Middle frontal gyrus (tissue), 1 donor: ENCODE results near the gene THAP12.
A peak's percentile ranks its signal among the peaks of the same experiment; 100 is the strongest.
"Not testable (repeated sequence)": the region's sequence is repeated elsewhere in the genome, so short reads cannot be mapped to it uniquely, and the experiment has no call there.

Source experiments
- DNase-seq: peaks from one replicate; pipeline ENCODE4 v3.0.0-alpha.2; 2015; ENCODE audit warnings: low spot score; ENCODE audit errors: extremely low spot score

THAP12 gene, protein sequence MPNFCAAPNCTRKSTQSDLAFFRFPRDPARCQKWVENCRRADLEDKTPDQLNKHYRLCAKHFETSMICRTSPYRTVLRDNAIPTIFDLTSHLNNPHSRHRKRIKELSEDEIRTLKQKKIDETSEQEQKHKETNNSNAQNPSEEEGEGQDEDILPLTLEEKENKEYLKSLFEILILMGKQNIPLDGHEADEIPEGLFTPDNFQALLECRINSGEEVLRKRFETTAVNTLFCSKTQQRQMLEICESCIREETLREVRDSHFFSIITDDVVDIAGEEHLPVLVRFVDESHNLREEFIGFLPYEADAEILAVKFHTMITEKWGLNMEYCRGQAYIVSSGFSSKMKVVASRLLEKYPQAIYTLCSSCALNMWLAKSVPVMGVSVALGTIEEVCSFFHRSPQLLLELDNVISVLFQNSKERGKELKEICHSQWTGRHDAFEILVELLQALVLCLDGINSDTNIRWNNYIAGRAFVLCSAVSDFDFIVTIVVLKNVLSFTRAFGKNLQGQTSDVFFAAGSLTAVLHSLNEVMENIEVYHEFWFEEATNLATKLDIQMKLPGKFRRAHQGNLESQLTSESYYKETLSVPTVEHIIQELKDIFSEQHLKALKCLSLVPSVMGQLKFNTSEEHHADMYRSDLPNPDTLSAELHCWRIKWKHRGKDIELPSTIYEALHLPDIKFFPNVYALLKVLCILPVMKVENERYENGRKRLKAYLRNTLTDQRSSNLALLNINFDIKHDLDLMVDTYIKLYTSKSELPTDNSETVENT

DNA sequence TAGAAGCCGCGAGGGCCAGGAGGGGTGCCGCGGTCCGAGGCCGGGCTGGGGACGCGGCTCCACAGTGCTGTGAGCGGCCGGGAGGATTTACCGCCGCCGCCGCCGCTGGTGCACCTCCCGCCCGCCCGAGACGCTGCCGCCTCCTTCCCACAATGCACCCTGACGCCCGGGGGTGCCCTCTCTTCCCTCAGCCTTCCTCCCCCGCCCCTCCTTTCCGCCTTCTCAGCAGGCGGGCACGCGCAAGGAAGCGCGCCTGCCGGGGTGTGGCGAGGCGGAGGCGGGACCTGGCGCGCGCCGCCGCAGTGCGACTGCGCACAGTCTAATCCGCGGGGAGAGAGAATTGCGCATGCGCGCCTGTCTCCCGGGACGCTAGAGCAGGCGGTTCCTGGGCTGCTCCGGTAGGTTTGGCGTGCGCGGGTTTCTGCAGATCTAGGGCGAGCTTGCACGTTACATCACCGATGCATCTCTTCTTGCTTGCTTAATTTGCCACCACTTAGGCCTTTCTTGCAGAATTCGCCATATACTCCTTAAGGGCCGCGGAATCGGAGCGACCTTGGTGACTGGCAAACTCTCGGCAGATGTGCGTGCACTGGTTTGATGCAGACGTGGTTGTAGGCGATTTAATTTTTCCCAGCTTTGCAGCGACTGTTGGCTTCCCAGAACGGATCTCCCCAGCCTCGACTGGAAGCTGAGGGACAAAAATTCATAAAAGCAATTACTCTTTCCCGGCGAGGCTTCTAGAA, at the start of gene THAP12, which contains the start of gene GVQW3:
Gene THAP12 (minus strand): TSS at position 156 of the 743 bp plus-strand sequence. CDS start 296 bp downstream, outside the sequence.
Gene GVQW3 (plus strand): TSS at position 347 of the 743 bp plus-strand sequence. CDS start 506 bp downstream, outside the sequence.
- DNase-seq = peak; percentile 91

DNA sequence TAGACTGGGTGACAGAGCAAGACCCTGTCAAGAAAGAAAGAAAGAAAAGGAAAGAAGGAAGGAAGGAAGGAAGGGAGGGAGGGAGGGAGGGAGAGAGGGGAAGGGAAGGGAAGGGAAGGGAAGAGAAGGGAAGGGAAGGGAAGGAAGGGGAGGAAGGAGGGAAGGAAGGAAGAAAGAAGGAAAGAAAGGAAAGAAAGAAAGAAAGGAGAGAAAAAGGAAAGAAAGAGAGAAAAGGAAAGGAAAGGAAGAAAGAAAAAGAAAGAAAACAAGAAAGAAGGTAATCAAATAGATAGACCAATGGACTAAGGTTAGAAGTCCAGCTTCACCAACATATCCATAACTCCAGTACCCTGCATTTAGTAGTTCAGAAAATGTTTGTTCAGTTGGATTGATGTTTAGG, 45.7 kb upstream of the THAP12 start:
- no peak for DNase-seq

DNA sequence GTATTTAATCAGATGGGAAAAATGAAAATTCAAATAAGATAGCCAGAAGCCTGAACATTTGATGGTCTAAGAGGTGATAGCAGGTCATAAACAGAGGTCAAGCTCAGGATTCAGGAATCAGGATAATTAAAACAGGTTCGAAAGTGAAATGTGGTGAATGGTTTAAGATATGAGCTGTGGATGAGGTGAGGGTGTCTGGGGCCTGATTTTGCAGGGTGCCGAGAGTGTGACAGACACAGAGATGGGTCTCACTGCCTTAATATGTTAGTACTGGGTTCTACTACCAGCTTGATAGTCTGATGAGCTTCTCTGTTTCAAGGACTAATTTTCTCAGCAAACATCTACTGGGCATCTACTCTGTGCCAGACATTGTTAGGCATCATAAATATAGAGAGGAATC, 44.0 kb upstream of the THAP12 start:
- DNase-seq = no peak

DNA sequence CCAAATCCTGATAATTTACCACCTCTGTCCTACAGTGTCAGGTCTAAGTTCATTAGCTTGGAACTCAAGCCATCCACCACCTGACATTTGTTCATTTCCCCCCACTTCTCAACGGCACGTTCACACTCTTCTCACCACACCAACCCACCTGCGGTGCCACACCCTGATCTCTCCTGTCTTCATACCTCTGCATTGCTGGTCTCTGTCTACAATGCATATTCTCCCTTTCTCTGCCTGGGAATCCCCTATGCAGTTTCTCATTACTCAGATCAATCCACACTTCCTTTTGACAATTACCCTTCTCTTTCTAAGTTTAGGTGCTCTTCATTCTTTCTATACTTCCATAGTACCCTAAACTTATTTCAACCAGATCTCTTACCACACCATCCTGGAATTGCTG, 43.4 kb upstream of the THAP12 start:
- DNase-seq = no peak

DNA sequence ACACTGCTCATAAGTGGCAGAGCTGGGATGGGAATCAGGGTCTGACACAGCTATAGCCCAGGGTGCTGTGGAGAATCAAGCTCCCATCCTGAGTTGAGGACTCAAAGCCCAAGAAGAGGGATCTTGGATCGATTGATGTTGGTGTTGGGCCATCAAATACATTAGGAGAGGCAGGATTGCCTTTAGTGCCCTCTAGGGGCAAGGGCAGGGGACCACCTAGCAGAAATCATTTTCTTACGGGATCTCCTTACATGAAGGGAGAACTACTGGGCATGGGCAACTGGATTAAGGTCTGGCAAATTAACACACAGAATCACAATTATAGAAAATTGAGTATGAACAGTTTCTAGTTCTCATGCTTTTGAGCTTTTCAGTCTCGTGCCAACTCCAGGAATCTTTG, 39.0 kb upstream of the THAP12 start:
- DNase-seq = no peak

DNA sequence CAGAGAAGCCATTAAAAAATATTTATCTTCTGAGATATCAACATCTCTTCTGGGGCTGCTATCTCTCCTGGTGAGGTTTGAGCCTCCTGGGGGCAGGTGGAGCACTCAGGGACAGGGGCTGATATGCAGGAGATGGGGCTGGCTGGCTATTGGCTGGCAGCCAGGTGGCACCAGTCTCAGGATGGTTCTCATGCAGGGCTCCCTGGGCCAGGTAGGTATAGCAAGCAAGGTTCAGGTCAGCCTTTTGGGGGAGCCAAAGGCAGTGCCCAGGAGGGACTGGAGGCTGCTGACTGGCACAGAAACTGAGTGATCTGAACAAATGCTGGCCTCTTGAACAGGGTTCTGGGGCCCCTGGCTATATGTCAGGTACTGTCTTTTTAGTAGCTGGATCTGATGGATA, 34.1 kb upstream of the THAP12 start:
- DNase-seq = no peak

DNA sequence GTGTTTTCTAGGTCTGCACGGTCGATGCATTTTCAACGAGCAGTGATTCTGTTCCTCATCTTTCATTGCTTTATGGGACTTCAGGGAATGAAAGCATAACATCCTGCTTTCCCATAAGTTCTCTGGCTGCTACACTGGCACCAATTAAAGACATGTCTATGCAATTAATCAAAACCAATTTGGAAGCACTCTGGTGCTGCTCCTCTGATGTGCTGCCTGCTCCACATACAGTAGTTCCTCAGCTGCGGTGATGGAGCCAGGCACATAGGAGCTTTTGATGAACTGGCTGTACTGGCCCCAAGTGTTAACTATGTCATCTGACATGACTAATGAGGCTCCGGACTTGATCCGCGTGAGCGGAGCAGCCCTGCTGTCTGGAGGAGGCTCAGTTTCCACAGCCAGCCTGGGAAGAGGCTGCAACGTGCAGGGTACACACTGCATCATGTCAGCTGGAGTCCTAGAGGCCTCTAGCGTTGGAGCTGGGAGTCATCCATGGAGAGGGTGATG, 30.0 kb upstream of the THAP12 start:
- no peak for DNase-seq

DNA sequence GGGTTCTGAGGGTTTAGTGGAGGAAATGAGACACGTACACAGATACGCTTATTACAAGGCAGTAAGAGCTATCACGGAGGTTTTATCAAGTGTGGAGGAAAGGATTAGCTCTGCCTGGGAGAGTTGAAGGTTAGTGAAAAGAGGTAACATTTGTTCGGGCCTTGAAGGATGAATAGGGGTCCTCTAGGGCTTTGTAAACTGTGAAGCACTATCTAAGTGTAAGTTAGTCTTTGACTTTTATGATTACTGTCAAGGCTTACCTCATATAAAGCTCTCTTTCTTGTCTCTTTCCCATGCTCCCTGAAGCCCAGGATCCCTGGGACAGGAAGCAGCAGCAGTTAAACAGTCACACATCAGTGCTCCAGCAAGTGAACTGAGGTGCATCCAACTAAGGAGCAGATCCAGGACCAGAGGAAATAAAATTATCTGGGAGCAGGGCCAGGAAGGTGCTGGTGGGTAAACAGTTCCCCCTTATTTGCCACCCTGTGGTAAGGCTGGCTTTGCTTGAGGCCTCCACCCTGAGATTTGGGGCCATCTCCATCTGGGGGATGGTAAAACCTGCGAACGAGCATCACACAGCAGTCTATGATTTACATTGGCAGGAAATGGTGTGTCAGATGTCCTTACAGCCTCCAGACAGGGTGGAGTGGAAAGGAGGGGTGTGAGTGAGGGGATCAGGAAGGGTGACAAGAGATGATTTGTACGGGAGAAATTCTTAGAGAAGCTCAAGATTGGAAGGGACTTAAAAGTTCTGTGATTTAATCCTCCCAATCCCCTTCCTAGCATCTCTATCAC, 27.4 kb upstream of the THAP12 start:
- DNase-seq = no peak

DNA sequence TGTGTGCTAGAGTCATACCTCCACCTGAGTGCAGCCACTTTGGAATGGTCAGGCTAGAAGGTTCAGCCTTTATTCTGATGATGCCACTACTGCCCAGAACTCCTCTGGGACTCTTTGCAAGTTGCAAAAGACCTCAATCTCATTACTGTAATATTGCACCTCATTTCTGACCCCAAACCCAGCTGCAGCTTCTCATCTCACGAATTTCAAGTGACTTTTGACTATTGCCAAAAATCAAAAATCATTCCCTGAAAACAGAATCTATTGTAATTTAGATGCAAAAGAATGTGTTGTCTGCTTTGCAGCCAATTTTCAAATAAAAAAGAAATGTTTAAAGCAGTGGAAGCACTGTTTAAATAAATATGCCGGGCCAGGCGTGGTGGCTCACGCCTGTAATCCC, 25.4 kb upstream of the THAP12 start:
- DNase-seq = no peak

DNA sequence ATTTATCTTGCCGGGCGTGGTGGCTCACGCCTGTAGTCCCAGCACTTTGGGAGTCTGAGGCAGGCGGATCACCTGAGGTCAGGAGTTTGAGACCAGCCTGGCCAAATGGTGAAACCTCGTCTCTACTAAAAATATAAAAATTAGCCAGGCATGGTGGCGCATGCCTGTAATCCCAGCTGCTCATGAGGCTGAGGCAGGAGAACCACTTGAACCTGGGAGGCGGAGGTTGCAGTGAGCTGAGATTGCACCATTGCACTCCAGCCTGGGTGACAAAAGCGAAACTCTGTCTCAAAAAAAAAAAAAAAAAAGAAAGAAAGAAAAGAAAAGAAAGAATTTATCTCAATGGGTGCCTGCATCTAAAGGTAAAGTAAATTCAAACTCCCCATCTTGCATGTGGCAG, 20.6 kb upstream of the THAP12 start:
- not testable (repeated sequence) for DNase-seq

DNA sequence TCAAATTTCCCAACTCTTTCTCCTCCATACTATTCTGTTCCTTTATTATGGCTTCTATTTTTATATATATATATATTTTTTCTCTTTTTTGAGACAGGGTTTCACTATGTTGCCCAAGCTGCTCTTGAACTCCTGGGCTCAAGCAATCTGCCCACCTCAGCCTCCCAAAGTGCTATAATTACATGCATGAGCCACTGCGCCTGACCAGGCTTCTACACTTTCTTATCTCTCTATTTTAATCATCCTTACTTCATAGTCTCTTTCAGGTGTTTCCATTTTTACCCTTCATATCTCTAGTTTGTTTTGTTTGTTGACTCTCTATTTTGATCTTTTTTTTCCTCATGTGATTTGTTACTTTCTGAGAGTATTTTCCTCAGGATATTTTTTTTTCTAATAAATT, 20.0 kb upstream of the THAP12 start:
- DNase-seq = no peak

DNA sequence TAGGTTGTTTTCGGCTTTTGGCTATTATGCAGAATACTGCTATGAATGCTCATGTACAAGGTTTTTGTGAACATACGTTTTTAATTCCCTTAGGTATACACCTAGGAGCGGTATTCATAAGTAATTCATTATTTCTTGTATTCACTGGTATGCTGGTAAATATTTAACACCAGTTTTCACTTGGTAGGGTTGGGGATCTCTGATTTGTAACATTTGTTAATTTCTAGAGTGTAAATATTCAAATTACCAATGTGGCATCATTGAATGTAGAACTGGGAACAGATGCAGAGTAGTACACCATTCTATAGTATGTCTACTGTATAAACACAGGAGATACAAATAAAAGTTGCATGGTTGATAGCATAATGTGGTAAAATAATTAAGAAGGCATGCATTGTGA, 16.5 kb upstream of the THAP12 start:
- no peak for DNase-seq

DNA sequence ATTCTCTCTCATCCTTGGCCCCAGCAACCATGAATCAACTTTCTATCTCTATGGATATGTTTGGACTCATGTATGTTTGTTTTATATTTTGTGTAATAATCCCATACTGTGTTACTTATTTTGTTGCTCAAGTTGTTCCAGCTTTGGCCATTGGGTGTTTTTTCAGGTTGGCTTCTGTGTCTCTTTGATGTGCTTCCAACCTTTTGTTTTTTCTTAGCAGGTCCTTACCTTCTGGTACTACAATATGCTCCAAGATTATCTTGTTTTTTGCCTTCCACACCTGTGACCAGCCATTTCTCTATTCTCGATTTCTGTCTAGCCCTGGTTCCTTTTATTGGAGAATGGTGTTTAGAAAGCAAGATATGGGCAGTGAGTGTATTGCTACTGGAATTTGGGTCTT, 14.4 kb upstream of the THAP12 start:
- DNase-seq = no peak

DNA sequence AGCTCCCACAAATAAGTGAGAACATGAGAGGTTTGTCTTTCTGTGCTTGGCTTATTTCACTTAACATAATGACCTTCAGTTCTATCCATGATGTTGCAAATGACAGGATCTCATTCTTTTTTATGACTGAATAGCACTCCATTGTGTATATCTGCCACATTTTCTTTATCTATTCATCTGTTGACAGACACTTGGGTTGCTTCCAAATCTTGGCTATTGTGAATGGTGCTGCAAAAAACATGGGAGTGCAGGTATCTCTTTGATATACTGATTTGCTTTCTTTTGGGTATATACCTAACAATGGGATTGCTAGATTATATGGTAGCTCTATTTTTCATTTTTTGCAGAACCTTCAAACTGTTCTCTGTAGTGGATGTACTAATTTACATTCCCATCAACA, 13.5 kb upstream of the THAP12 start:
- no peak for DNase-seq

DNA sequence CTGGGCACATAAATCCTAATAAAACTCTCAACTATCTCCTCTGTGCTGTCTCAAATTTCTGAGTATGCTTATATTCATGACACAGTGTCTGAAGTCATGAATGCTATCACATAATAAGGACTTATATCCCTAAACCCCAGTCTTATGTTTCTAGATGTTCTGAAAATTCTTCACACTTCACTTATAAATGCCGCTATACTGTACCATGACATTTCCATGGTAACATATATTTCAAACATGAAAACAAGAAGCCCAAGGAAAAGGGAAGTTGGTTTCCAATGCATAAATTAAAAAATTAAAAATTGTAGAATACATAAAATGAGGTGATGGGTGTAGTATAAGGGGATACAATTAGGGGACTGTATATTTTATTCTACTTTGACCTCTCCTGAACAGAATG, 11.9 kb upstream of the THAP12 start:
- no peak for DNase-seq

DNA sequence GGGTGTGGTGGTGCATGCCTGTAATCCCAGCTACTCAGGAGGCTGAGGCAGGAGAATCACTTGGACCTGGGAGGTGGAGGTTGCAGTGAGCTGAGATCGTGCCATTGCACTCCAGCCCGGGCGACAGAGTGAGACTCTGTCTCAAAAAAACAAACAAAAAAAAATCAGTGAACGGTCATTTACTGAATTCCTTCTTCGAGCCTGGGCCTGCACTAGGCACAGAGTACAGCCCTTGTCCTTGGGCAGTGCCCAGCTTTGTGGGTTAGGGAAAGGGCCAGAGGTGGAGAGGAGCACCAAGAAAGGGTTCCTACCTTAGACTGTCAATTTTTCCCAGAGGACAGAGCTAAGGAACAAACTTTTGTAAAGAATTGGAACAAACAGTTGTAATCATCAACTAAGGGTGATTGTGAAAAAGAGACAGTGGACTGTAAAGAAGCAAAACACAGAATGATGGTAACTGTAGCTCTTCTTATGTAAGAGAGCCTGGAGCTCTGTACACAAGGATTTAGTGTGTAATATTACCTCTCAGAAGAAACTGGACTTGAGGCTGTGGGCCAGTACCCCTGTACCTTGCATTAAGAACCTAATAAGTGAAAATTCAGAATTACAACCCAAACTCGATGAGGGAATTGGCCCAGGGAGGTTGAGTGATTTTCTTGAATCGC, 11.0 kb upstream of the THAP12 start:
- no peak for DNase-seq

DNA sequence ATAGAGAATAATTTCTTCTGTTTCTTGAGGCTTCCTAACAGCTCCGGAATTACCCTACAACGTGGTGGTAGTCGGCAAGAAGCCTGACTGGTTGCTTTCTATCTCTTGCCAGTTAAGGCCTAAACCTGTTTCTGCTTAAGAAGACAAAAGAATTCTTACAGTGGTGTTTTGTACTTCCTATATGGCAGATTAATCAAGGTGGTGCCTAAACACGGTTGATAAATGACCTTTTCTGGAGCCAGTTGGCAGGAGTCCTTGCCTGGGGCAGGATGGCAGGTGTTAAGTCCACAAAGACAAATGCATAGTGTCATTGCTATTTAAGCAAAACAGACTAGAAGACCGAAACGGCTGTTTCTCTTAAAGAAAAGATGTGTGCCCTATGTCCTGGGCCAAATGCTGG, 10.1 kb upstream of the THAP12 start:
- no peak for DNase-seq

DNA sequence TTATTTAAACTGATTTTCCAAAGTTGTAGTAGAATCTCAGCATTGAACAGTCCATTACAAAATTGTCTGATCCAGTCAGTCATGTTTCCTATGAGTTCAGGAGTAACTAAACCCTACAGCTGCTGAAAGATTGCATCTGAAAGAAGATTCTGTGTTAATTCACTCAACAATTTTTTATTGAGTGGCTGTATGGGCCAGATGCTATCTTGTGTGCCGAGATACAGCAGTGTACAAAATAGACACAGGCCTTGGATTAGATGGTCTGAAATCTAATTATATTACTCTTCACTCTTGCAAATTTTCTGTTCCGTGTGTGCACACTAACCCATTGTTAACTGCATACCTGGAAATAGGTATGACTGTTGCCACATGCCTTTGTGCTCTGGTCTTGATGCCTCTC, 7.5 kb upstream of the THAP12 start:
- DNase-seq = no peak

DNA sequence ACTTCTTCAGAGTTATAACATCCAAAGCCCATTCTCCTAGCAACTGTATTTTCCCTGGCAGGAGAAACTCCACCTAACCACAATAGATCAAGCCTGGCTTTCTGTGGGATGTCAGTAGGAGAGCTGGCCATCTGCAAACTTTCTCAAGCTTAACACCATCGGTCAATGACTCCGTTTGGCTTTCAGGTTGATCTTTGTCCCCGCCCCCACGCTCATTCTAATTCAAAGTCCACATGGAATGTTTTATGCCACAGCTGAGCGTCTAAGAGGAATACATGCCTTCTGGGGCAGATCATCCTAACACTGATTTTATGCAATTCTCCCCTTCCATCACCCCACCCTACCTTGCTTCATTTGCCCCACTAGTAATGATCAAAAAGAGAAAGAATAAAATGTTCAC, 5.0 kb upstream of the THAP12 start:
- no peak for DNase-seq

DNA sequence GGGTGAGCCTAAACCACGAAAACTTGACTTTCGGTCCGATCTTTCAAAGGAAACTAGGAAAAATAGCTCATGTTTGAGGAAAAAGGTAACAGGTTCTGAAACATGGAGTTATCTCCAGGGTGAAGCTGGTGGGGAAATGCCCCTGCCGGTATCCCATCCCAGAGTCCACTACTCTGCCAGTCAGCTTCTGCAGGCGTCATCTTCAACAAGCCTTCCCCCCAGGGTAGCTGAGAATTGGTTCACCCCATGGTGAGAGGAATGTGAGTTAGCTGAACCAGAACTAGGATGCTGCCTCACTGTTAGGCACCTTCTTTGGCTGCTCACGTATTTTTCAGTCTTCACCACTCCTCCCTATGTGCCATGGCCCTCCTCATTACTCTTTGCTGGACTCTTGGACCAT, 1.3 kb upstream of the THAP12 start:
- DNase-seq = no peak
